ENCODE measurements around the gene YJEFN3.
A peak's percentile ranks its signal among the peaks of the same experiment; 100 is the strongest.

The YJEFN3 gene

GRCh38 chr19:19568802-19569756 lies 40.4 kb downstream of the YJEFN3 start:
- no peak overlapping the region for H3K4me3 Mint-ChIP-seq
- H3K9me3 Mint-ChIP-seq: no peaks in the 10 kb centered on the region
- peaks cover 10% of the 10 kb centered on the region for H3K36me3 Mint-ChIP-seq
- no peaks in the 10 kb centered on the region for H3K4me1 Mint-ChIP-seq
- no peaks in the 10 kb centered on the region for H3K27me3 Mint-ChIP-seq
- H3K27ac Mint-ChIP-seq: no peak overlapping the region

- H3K27me3 Mint-ChIP-seq: no peaks in the 10 kb centered on the region
- H3K36me3 Mint-ChIP-seq: peaks cover 7% of the 10 kb centered on the region
- H3K9me3 Mint-ChIP-seq: no peaks in the 10 kb centered on the region
- H3K4me1 Mint-ChIP-seq: no peaks in the 10 kb centered on the region
- no peak overlapping the region for H3K4me3 Mint-ChIP-seq
- no peak overlapping the region for H3K27ac Mint-ChIP-seq
Measured at GRCh38 chr19:19570571-19570970, 41.9 kb downstream of the YJEFN3 start.

GRCh38 chr19:19571071-19571786 lies 42.5 kb downstream of the YJEFN3 start:
- Mint-ChIP-seq H3K4me1 (no peaks in the 10 kb centered on the region), H3K36me3 (peaks cover 7% of the 10 kb centered on the region), H3K9me3 (no peaks in the 10 kb centered on the region), H3K27me3 (no peaks in the 10 kb centered on the region), H3K4me3 (no peak overlapping the region), H3K27ac (no peak overlapping the region)

- H3K27ac Mint-ChIP-seq: no peak overlapping the region
- no peaks in the 10 kb centered on the region for H3K27me3 Mint-ChIP-seq
- peaks cover 3% of the 10 kb centered on the region for H3K36me3 Mint-ChIP-seq
- no peaks in the 10 kb centered on the region for H3K9me3 Mint-ChIP-seq
- no peak overlapping the region for H3K4me3 Mint-ChIP-seq
- no peaks in the 10 kb centered on the region for H3K4me1 Mint-ChIP-seq
Measured at GRCh38 chr19:19575411-19575810, 46.7 kb downstream of the YJEFN3 start.

GRCh38 chr19:19578252-19578651 lies 49.5 kb downstream of the YJEFN3 start:
- Mint-ChIP-seq H3K36me3 (no peaks in the 10 kb centered on the region), H3K27ac (no peak overlapping the region), H3K9me3 (no peaks in the 10 kb centered on the region), H3K4me1 (peaks cover 8% of the 10 kb centered on the region), H3K27me3 (no peaks in the 10 kb centered on the region), H3K4me3 (no peak overlapping the region)

GRCh38 chr19:19579533-19580361 lies 51.0 kb downstream of the YJEFN3 start:
- peaks cover 8% of the 10 kb centered on the region for H3K4me1 Mint-ChIP-seq
- no peaks in the 10 kb centered on the region for H3K27me3 Mint-ChIP-seq
- no peak overlapping the region for H3K27ac Mint-ChIP-seq
- H3K4me3 Mint-ChIP-seq: no peak overlapping the region
- H3K9me3 Mint-ChIP-seq: no peaks in the 10 kb centered on the region
- H3K36me3 Mint-ChIP-seq: no peaks in the 10 kb centered on the region

- no peak overlapping the region for H3K27ac Mint-ChIP-seq
- H3K36me3 Mint-ChIP-seq: no peaks in the 10 kb centered on the region
- H3K9me3 Mint-ChIP-seq: no peaks in the 10 kb centered on the region
- H3K27me3 Mint-ChIP-seq: no peaks in the 10 kb centered on the region
- H3K4me1 Mint-ChIP-seq: peaks cover 9% of the 10 kb centered on the region
- no peak overlapping the region for H3K4me3 Mint-ChIP-seq
Measured at GRCh38 chr19:19580418-19580817, 51.7 kb downstream of the YJEFN3 start.

- H3K9me3 Mint-ChIP-seq: no peaks in the 10 kb centered on the region
- no peak overlapping the region for H3K4me3 Mint-ChIP-seq
- H3K27me3 Mint-ChIP-seq: no peaks in the 10 kb centered on the region
- no peaks in the 10 kb centered on the region for H3K36me3 Mint-ChIP-seq
- H3K4me1 Mint-ChIP-seq: peaks cover 13% of the 10 kb centered on the region
- peak overlapping the region; percentile 63 for H3K27ac Mint-ChIP-seq
Measured at GRCh38 chr19:19581391-19581790, 52.7 kb downstream of the YJEFN3 start.

- no peaks in the 10 kb centered on the region for H3K27me3 Mint-ChIP-seq
- H3K36me3 Mint-ChIP-seq: no peaks in the 10 kb centered on the region
- H3K4me3 Mint-ChIP-seq: no peak overlapping the region
- no peak overlapping the region for H3K27ac Mint-ChIP-seq
- no peaks in the 10 kb centered on the region for H3K9me3 Mint-ChIP-seq
- peaks cover 13% of the 10 kb centered on the region for H3K4me1 Mint-ChIP-seq
Measured at GRCh38 chr19:19582471-19582870, 53.8 kb downstream of the YJEFN3 start.

- Mint-ChIP-seq H3K36me3 (no peaks in the 10 kb centered on the region), H3K4me1 (peaks cover 24% of the 10 kb centered on the region), H3K27me3 (no peaks in the 10 kb centered on the region), H3K27ac (no peak overlapping the region), H3K9me3 (no peaks in the 10 kb centered on the region), H3K4me3 (no peak overlapping the region)
Measured at GRCh38 chr19:19584356-19584755, 55.6 kb downstream of the YJEFN3 start.

All from activated naive CD4-positive, alpha-beta T cell treated with anti-CD3 and anti-CD28 coated beads, Interleukin-2, amount 50 U/mL, for 24 hours (primary cell).